IPS-18a (cell line): Measurements from ENCODE around the gene RBM33.
"Not testable (repeated sequence)": the region's sequence is repeated elsewhere in the genome, so short reads cannot be mapped to it uniquely, and the experiment has no call there.

Experiments
- H3K27ac ChIP-seq: one replicate; pipeline ENCODE4 v1.5.1; 2013; ENCODE audit warnings: low read length
- H3K27me3 ChIP-seq: one replicate; pipeline ENCODE4 v1.6.1; 2013; ENCODE audit warnings: mild to moderate bottlenecking, low read length; ENCODE audit not compliant: control insufficient read depth, insufficient read depth
- H3K36me3 ChIP-seq: one replicate; pipeline ENCODE4 v1.6.1; 2013; ENCODE audit warnings: low read depth, low read length; ENCODE audit not compliant: control insufficient read depth
- H3K4me1 ChIP-seq: one replicate; pipeline ENCODE4 v1.6.1; 2013; ENCODE audit warnings: low read depth, low read length; ENCODE audit not compliant: control insufficient read depth
- H3K4me3 ChIP-seq: one replicate; pipeline ENCODE4 v1.5.1; 2013; ENCODE audit warnings: low read length
- H3K9ac ChIP-seq: one replicate; pipeline ENCODE4 v1.6.1; 2013; ENCODE audit warnings: mild to moderate bottlenecking, low read length, moderate library complexity
- H3K9me3 ChIP-seq: one replicate; pipeline ENCODE4 v1.6.1; 2013; ENCODE audit warnings: low read depth, low read length; ENCODE audit not compliant: control insufficient read depth

The RBM33 gene

GRCh38 chr7:155683714-155684113 lies 39.3 kb downstream of the RBM33 start:
- no peak overlapping the region for H3K4me3 ChIP-seq
- H3K36me3 ChIP-seq, result peaks cover 31% of the 10 kb centered on the region
- no peak overlapping the region for H3K27ac ChIP-seq
- H3K9ac ChIP-seq, result no peak overlapping the region
- no peaks in the 10 kb centered on the region for H3K27me3 ChIP-seq
- H3K4me1 ChIP-seq, result peaks cover 17% of the 10 kb centered on the region
- no peaks in the 10 kb centered on the region for H3K9me3 ChIP-seq

GRCh38 chr7:155684543-155684942 lies 40.1 kb downstream of the RBM33 start:
- H3K27me3 ChIP-seq, result no peaks in the 10 kb centered on the region
- H3K27ac ChIP-seq, result no peak overlapping the region
- peaks cover 31% of the 10 kb centered on the region for H3K36me3 ChIP-seq
- peaks cover 17% of the 10 kb centered on the region for H3K4me1 ChIP-seq
- no peaks in the 10 kb centered on the region for H3K9me3 ChIP-seq
- H3K4me3 ChIP-seq, result no peak overlapping the region
- no peak overlapping the region for H3K9ac ChIP-seq

GRCh38 chr7:155685070-155685790 lies 40.8 kb downstream of the RBM33 start:
- H3K9me3 ChIP-seq, result no peaks in the 10 kb centered on the region
- peaks cover 17% of the 10 kb centered on the region for H3K4me1 ChIP-seq
- H3K27me3 ChIP-seq, result no peaks in the 10 kb centered on the region
- H3K9ac ChIP-seq, result no peak overlapping the region
- H3K4me3 ChIP-seq, result no peak overlapping the region
- H3K36me3 ChIP-seq, result peaks cover 29% of the 10 kb centered on the region
- H3K27ac ChIP-seq, result no peak overlapping the region

- Histone ChIP-seq H3K27ac (no peak overlapping the region), H3K36me3 (peaks cover 24% of the 10 kb centered on the region), H3K9ac (no peak overlapping the region), H3K4me3 (no peak overlapping the region), H3K27me3 (no peaks in the 10 kb centered on the region), H3K9me3 (no peaks in the 10 kb centered on the region), H3K4me1 (peaks cover 13% of the 10 kb centered on the region)
These were observed 41.3 kb downstream of the RBM33 start for GRCh38 chr7:155685791-155686160.

GRCh38 chr7:155686620-155687324 lies 42.3 kb downstream of the RBM33 start:
- not testable (repeated sequence) for H3K4me3 ChIP-seq, H3K27me3 ChIP-seq, H3K9ac ChIP-seq, H3K27ac ChIP-seq, H3K9me3 ChIP-seq
- Histone ChIP-seq H3K36me3 (peaks cover 16% of the 10 kb centered on the region), H3K4me1 (peaks cover 11% of the 10 kb centered on the region)

- not testable (repeated sequence) for H3K27me3 ChIP-seq, H3K9ac ChIP-seq, H3K27ac ChIP-seq, H3K9me3 ChIP-seq, H3K4me3 ChIP-seq, H3K36me3 ChIP-seq
- H3K4me1 ChIP-seq, result peaks cover 11% of the 10 kb centered on the region
These were observed 43.8 kb downstream of the RBM33 start for GRCh38 chr7:155688237-155688636.

- not testable (repeated sequence) for H3K4me1 ChIP-seq, H3K9me3 ChIP-seq, H3K27me3 ChIP-seq, H3K36me3 ChIP-seq, H3K9ac ChIP-seq, H3K27ac ChIP-seq, H3K4me3 ChIP-seq
These were observed 46.2 kb downstream of the RBM33 start for GRCh38 chr7:155690655-155691054.

GRCh38 chr7:155692317-155692716 lies 47.9 kb downstream of the RBM33 start:
- Histone ChIP-seq H3K27ac (no peak overlapping the region), H3K9me3 (no peaks in the 10 kb centered on the region), H3K27me3 (no peaks in the 10 kb centered on the region), H3K4me1 (no peaks in the 10 kb centered on the region), H3K9ac (no peak overlapping the region), H3K4me3 (no peak overlapping the region), H3K36me3 (no peaks in the 10 kb centered on the region)

- no peak overlapping the region for H3K4me3 ChIP-seq
- H3K36me3 ChIP-seq, result no peaks in the 10 kb centered on the region
- no peaks in the 10 kb centered on the region for H3K4me1 ChIP-seq
- no peaks in the 10 kb centered on the region for H3K9me3 ChIP-seq
- no peak overlapping the region for H3K9ac ChIP-seq
- no peak overlapping the region for H3K27ac ChIP-seq
- H3K27me3 ChIP-seq, result no peaks in the 10 kb centered on the region
These were observed 49.4 kb downstream of the RBM33 start for GRCh38 chr7:155693826-155694225.

GRCh38 chr7:155694851-155695250 lies 50.4 kb downstream of the RBM33 start:
- H3K9me3 ChIP-seq, result no peaks in the 10 kb centered on the region
- no peak overlapping the region for H3K27ac ChIP-seq
- no peaks in the 10 kb centered on the region for H3K4me1 ChIP-seq
- H3K36me3 ChIP-seq, result no peaks in the 10 kb centered on the region
- H3K9ac ChIP-seq, result no peak overlapping the region
- no peaks in the 10 kb centered on the region for H3K27me3 ChIP-seq
- H3K4me3 ChIP-seq, result no peak overlapping the region

GRCh38 chr7:155696747-155697146 lies 52.3 kb downstream of the RBM33 start:
- peaks cover 10% of the 10 kb centered on the region for H3K36me3 ChIP-seq
- no peaks in the 10 kb centered on the region for H3K9me3 ChIP-seq
- no peaks in the 10 kb centered on the region for H3K4me1 ChIP-seq
- no peaks in the 10 kb centered on the region for H3K27me3 ChIP-seq
- no peak overlapping the region for H3K9ac ChIP-seq
- H3K4me3 ChIP-seq, result no peak overlapping the region
- H3K27ac ChIP-seq, result no peak overlapping the region

- Histone ChIP-seq H3K9me3 (no peaks in the 10 kb centered on the region), H3K4me3 (no peak overlapping the region), H3K4me1 (no peaks in the 10 kb centered on the region), H3K27me3 (no peaks in the 10 kb centered on the region), H3K27ac (no peak overlapping the region), H3K36me3 (peaks cover 27% of the 10 kb centered on the region), H3K9ac (no peak overlapping the region)
These were observed 54.2 kb downstream of the RBM33 start for GRCh38 chr7:155698633-155699032.
